Activated naive CD8-positive, alpha-beta T cell treated with anti-CD3 and anti-CD28 coated beads, Interleukin-2, amount 10 ng/mL, durations not matched to agents 7 days and 5 days (primary cell): ENCODE measurements around the gene FALEC. TPM values are rescaled to one million over a fixed set of nuclear protein-coding genes. Genes with fewer than 3 reads are reported as not detected.

Experiments used
- ATAC-seq: fragments of 150-1000 bp; cut with Tn5 transposase; one replicate; pipeline ENCODE4 v1.10.0; 2021; ENCODE audit warnings: low read depth, moderate library complexity
- POLR2A ChIA-PET: fragments of 350-600 bp; sonication (Branson Sonifier 250); formaldehyde crosslinking; loops from one replicate; lab custom pipeline; 2021; ENCODE audit warnings: antibody characterized with exemption; lab: Charles Lee
- DNase-seq: peaks from one replicate; pipeline ENCODE4 v3.0.0; 2021
- H3K27ac Mint-ChIP-seq: one replicate; pipeline ENCODE4 v1.8.0; 2022; ENCODE audit warnings: mild to moderate bottlenecking, mixed read lengths
- H3K27me3 Mint-ChIP-seq: one replicate; pipeline ENCODE4 v1.8.0; 2022; ENCODE audit warnings: mild to moderate bottlenecking, moderate library complexity, mixed read lengths
- H3K36me3 Mint-ChIP-seq: one replicate; pipeline ENCODE4 v1.8.0; 2021; ENCODE audit warnings: mild to moderate bottlenecking, mixed read lengths
- H3K4me1 Mint-ChIP-seq: one replicate; pipeline ENCODE4 v1.8.0; 2021; ENCODE audit warnings: mixed read lengths
- H3K4me3 Mint-ChIP-seq: one replicate; pipeline ENCODE4 v1.8.0; 2022; ENCODE audit warnings: mild to moderate bottlenecking, moderate library complexity, mixed read lengths
- H3K9me3 Mint-ChIP-seq: one replicate; pipeline ENCODE4 v1.8.0; 2021; ENCODE audit warnings: mixed read lengths
- total RNA-seq, 2 experiments: library from RNA; stranded (reverse); gene quantifications; one replicate each; pipeline ENCODE4 v1.2.3, GENCODE V29; 2021

FALEC gene
- total RNA-seq, 2 experiments from 2014 or later, result 0.58 to 0.60 TPM

DNA sequence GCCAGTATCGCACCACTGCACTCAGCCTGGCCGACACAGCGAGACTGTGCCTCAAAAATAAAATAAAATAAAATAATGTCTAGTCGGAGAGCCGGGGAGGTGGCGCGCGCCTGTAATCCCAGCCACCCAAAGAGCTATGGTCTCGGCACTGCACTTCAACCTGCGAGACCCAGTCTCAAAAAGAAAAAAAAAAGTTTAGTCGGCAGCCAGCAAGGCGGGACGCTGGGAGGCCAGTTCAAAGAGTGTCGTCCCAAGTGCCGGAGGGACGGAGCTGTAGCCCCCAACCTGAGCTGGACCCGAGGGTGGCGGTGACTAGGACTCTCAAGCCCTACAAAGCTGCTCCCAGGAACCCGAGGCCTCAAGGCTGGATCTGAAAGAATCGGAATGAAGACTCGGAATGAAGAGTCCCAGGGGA is 632 bp upstream of the FALEC start:
- ATAC-seq, result no peak
- Mint-ChIP-seq H3K27me3 (peaks cover 3% of the 10 kb centered on the region), H3K36me3 (peaks cover 1% of the 10 kb centered on the region), H3K27ac (peak overlapping the region; percentile 63), H3K4me1 (peaks cover 12% of the 10 kb centered on the region), H3K9me3 (no peaks in the 10 kb centered on the region), H3K4me3 (peak overlapping the region; percentile 89)
- DNase-seq, result no peak
- POLR2A ChIA-PET, result interaction anchor here (0.6 to 3.6 kb wide), 10 partner anchors 9 to 259 kb away, joined by 3 to 20 read pairs (median 4); partner anchors contain the start of genes MCL1 and TARS2

DNA sequence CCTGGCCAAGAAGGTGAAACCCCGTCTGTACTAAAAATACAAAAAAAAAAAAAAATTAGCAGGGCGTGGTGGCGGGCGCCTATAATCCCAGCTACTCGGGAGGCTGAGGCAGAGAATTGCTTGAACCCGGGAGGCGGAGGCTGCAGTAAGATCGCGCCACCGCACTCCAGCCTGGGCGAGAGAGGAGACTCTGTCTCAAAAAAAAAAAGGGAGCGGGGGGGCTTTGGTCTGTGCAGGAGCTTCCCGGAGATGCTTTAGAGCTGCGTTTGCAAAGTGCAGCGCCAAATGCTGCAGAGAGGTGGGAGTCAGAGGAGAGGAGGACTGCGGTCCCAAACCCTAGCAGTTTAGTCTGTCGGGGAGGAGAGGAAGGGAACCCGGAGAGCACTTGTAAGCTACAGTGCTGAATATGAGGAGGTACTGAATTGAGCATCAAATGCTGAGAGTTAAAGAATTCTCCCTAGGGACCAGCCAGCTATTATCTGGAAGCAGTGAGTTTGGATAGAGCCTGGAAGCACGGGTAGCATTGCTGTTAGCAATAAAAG is 569 bp downstream of the FALEC start:
- no peaks in the 10 kb centered on the region for H3K9me3 Mint-ChIP-seq
- DNase-seq (no peak), ATAC-seq (no peak)
- H3K27me3 Mint-ChIP-seq, result peaks cover 3% of the 10 kb centered on the region
- H3K4me3 Mint-ChIP-seq, result peak overlapping the region; percentile 89
- H3K36me3 Mint-ChIP-seq, result peaks cover 1% of the 10 kb centered on the region
- H3K27ac Mint-ChIP-seq, result peak overlapping the region; percentile 75
- POLR2A ChIA-PET, result interaction anchor here (0.5 to 3.6 kb wide), 10 partner anchors 10 to 628 kb away, joined by 3 to 20 read pairs (median 4); partner anchors contain the start of genes MCL1, RPRD2 and TARS2
- H3K4me1 Mint-ChIP-seq, result peaks cover 13% of the 10 kb centered on the region

DNA sequence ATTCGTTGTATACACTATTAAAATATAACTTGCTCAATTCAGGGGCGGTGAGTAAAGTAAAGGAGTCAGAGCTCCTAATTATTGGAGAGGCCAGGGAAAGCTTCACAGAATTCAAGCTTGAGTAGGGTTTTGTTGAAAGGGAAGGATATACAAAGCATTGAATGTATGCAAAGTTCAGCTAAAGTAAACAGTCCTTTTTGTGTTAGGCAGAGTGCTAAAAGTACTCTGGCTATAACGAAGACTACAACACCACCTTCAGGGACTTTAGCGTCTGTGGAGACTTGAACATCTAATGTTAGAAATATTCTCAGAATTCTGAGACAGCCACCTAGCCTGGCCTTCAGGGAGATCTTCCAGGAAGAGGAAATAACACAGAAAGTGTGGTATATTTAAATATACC is 1.1 kb downstream of the FALEC start:
- H3K4me1 Mint-ChIP-seq, result peaks cover 16% of the 10 kb centered on the region
- DNase-seq (no peak), ATAC-seq (peak; percentile 8)
- peaks cover 1% of the 10 kb centered on the region for H3K36me3 Mint-ChIP-seq
- POLR2A ChIA-PET, result interaction anchor here (0.7 to 3.6 kb wide), 5 partner anchors 13 to 629 kb away, joined by 4 to 20 read pairs (median 4); partner anchors contain the start of genes MCL1 and TARS2
- H3K4me3 Mint-ChIP-seq, result peak overlapping the region; percentile 89
- H3K27me3 Mint-ChIP-seq, result peaks cover 3% of the 10 kb centered on the region
- H3K27ac Mint-ChIP-seq, result peak overlapping the region; percentile 75
- no peaks in the 10 kb centered on the region for H3K9me3 Mint-ChIP-seq

DNA sequence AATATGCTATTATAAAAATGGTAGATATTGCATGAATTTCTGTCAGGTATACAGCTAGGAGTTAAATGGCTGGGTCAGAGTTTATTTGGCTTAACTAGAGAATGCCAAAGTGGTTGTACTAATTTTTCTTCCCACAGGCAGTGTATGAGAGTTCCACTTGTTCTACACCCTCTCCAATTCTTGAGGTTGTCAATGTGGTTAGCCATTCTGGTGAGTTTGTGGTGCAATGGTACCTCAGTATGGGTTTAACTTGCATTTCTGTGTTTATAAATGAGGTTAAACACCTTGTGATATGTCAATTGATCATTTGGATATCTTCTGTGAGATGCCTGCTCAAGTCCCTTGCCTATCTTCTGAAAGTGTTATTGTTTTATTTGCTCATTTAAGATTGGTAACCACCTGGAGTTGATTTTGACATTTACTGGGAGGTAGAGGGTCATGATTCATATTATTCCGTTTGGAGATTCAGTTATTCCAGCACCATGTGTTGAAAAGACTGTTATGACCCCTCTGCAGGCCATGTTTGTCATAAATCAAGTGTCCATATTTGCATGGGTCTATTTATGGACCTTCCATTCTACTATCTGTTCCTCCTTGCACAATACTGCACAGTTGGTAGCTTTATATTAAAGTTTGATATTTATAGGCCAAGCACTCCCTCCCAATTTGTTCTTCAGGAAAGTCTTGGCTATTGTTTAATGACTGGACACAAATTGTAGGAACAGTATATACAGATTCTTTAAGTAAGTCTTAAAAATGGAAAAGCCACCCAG is 5.8 kb downstream of the FALEC start:
- Mint-ChIP-seq H3K4me3 (no peak overlapping the region), H3K27ac (no peak overlapping the region), H3K9me3 (no peaks in the 10 kb centered on the region), H3K36me3 (no peaks in the 10 kb centered on the region), H3K4me1 (peaks cover 9% of the 10 kb centered on the region), H3K27me3 (peaks cover 12% of the 10 kb centered on the region)
- POLR2A ChIA-PET, result no interaction called here
- DNase-seq (no peak), ATAC-seq (no peak)

- H3K9me3 Mint-ChIP-seq, result no peaks in the 10 kb centered on the region
- H3K27me3 Mint-ChIP-seq, result peaks cover 9% of the 10 kb centered on the region
- H3K36me3 Mint-ChIP-seq, result no peaks in the 10 kb centered on the region
- DNase-seq (no peak), ATAC-seq (no peak)
- no peak overlapping the region for H3K4me3 Mint-ChIP-seq
- no peak overlapping the region for H3K27ac Mint-ChIP-seq
- POLR2A ChIA-PET, result no interaction called here
- H3K4me1 Mint-ChIP-seq, result peaks cover 4% of the 10 kb centered on the region
Observed at GRCh38 chr1:150525348-150525747, 9.8 kb downstream of the FALEC start.

DNA sequence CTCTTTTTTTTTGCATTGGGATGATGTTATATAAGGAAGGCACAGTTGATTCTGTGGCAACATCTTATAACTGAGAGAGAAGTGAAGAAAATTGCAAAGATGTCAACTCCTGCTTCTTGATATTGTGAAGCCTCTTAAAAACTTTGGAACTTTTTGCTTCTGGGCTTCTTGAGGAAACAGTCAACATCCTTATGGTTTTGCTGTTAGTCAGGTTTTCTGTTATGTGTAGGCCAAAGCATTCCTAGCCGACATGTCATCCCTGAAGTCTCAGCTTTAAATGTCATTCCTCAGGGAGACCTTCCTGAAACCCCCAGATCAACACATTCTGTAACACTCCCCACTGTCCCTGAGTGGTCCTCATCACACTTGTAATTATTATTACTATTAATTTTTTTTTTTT is 12.6 kb downstream of the FALEC start:
- Mint-ChIP-seq H3K9me3 (no peaks in the 10 kb centered on the region), H3K36me3 (no peaks in the 10 kb centered on the region), H3K27ac (no peak overlapping the region), H3K4me1 (peaks cover 6% of the 10 kb centered on the region), H3K27me3 (peaks cover 4% of the 10 kb centered on the region), H3K4me3 (no peak overlapping the region)
- POLR2A ChIA-PET, result no interaction called here
- ATAC-seq (no peak), DNase-seq (no peak)

DNA sequence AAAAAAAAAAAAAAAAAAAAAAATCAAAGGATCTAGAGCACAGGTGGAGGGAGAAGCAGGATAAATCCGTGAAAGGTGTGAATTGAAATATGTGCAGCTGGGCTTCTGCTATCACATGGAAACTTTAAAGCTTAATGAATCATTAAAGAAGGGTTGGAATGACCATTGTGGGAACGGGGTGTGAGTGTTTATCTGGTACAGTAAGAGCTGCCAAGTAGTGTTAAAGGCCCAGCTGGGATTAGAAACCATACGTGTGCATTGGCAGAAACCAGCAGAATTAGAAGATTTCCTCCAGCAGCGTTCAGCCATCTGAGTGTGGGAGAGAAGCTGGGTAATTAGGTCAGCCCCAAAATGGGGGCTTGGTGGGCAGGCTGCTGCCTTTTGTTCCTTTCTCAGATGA is 13.5 kb downstream of the FALEC start:
- Mint-ChIP-seq H3K27ac (no peak overlapping the region), H3K36me3 (no peaks in the 10 kb centered on the region), H3K4me1 (peaks cover 6% of the 10 kb centered on the region), H3K4me3 (no peak overlapping the region), H3K27me3 (peaks cover 4% of the 10 kb centered on the region), H3K9me3 (no peaks in the 10 kb centered on the region)
- DNase-seq (no peak), ATAC-seq (no peak)
- POLR2A ChIA-PET, result interaction anchor here (0.6 kb wide), 1 partner anchor 14 kb away, joined by 4 read pairs; no protein-coding TSS in a partner anchor

- no peak overlapping the region for H3K27ac Mint-ChIP-seq
- DNase-seq (no peak), ATAC-seq (no peak)
- no peaks in the 10 kb centered on the region for H3K9me3 Mint-ChIP-seq
- POLR2A ChIA-PET, result no interaction called here
- no peak overlapping the region for H3K4me3 Mint-ChIP-seq
- no peaks in the 10 kb centered on the region for H3K36me3 Mint-ChIP-seq
- H3K4me1 Mint-ChIP-seq, result peaks cover 6% of the 10 kb centered on the region
- H3K27me3 Mint-ChIP-seq, result no peaks in the 10 kb centered on the region
Observed at GRCh38 chr1:150530491-150531159, 15.1 kb downstream of the FALEC start.

DNA sequence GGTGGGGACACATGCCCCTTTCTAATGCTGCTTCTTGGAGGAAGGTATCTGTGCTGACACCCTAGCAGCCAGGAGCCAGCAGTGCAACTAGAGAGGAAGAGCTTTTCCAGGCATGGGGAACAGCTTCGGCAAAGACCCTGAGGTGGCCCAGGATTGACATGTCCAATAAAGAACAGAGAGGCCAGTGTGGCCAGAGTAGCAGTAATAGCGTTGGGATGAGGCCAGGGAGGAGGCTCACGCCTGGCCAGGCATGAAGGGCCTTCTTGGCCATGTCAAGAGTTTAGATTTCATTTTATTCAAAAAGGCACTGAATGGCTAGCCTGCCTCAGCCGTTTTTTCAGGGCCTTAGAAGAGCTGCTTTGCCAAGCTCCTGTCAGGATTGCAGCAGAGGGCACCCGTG is 17.3 kb downstream of the FALEC start:
- Mint-ChIP-seq H3K27ac (no peak overlapping the region), H3K4me3 (no peak overlapping the region), H3K4me1 (peaks cover 6% of the 10 kb centered on the region), H3K36me3 (no peaks in the 10 kb centered on the region), H3K9me3 (no peaks in the 10 kb centered on the region), H3K27me3 (no peaks in the 10 kb centered on the region)
- POLR2A ChIA-PET, result interaction anchor here (0.8 kb wide), 1 partner anchor 86 kb away, joined by 3 read pairs; no protein-coding TSS in a partner anchor
- DNase-seq, result no peak
- ATAC-seq, result no peak

DNA sequence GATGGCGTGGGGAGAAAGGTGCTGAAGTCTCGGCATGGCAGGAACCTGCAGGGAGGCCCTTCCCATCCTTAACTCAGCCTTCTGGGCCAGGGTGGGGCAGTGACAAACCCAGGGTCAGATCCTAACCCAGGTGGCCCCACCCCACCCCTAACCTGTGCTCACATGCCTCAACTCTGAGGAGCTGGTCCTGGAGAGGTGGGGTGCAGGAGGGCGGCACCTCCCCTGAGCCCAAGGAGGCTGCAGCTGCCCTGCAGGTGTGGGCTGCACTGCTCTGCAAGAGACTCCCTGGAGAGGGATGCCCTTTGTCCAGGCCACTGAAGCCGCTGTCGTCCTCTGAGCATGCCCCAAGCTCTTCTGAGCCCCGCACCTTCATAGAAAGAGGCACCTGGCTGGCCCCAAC is 18.4 kb downstream of the FALEC start:
- POLR2A ChIA-PET, result interaction anchor here (0.6 kb wide), 1 partner anchor 30 kb away, joined by 3 read pairs; no protein-coding TSS in a partner anchor
- Mint-ChIP-seq H3K27ac (no peak overlapping the region), H3K9me3 (no peaks in the 10 kb centered on the region), H3K27me3 (no peaks in the 10 kb centered on the region), H3K36me3 (no peaks in the 10 kb centered on the region), H3K4me3 (no peak overlapping the region), H3K4me1 (peaks cover 6% of the 10 kb centered on the region)
- DNase-seq, result no peak
- ATAC-seq, result no peak

GRCh38 chr1:150535511-150536287 is 20.1 kb downstream of the FALEC start:
- no peaks in the 10 kb centered on the region for H3K36me3 Mint-ChIP-seq
- H3K27ac Mint-ChIP-seq, result no peak overlapping the region
- ATAC-seq (no peak), DNase-seq (no peak)
- no peaks in the 10 kb centered on the region for H3K9me3 Mint-ChIP-seq
- POLR2A ChIA-PET, result no interaction called here
- H3K27me3 Mint-ChIP-seq, result peaks cover 2% of the 10 kb centered on the region
- H3K4me1 Mint-ChIP-seq, result peaks cover 6% of the 10 kb centered on the region
- H3K4me3 Mint-ChIP-seq, result no peak overlapping the region

- no peak for DNase-seq
- no peak overlapping the region for H3K27ac Mint-ChIP-seq
- no peak overlapping the region for H3K4me3 Mint-ChIP-seq
- POLR2A ChIA-PET, result no interaction called here
- H3K27me3 Mint-ChIP-seq, result peaks cover 2% of the 10 kb centered on the region
- no peaks in the 10 kb centered on the region for H3K9me3 Mint-ChIP-seq
- no peak for ATAC-seq
- peaks cover 4% of the 10 kb centered on the region for H3K4me1 Mint-ChIP-seq
- no peaks in the 10 kb centered on the region for H3K36me3 Mint-ChIP-seq
Observed at GRCh38 chr1:150536836-150537731, 21.5 kb downstream of the FALEC start.
